ENCODE data around the gene CASTOR2.
"Not testable (repeated sequence)": the region's sequence is repeated elsewhere in the genome, so short reads cannot be mapped to it uniquely, and the experiment has no call there.

GRCh38 chr7:75001356-75001755 lies 36.9 kb downstream of the CASTOR2 start:
- TF ChIP-seq POLR2A, CTCF (IDR thresholded peaks at IDR 0.05): not testable (repeated sequence)

Data from adrenal gland (tissue), 5 donors.